GM12878 (cell line): ENCODE data around the gene PHYH. TPM values are rescaled to one million over a fixed set of nuclear protein-coding genes. Genes with fewer than 3 reads are reported as not detected.
A peak's percentile ranks its signal among the peaks of the same experiment; 100 is the strongest.

ENCODE experiments used
- ATF2 ChIP-seq: IDR thresholded peaks from 2 replicates; pipeline ENCODE4 v1.6.1; 2012; ENCODE audit warnings: low read length, inconsistent platforms
- BRCA1 ChIP-seq: IDR thresholded peaks from 2 replicates; pipeline ENCODE4 v1.6.1; 2011; ENCODE audit warnings: low read depth, low read length, improper control_type of control experiment
- CBX3 ChIP-seq: fragments of 200-600 bp; sonication (generic); IDR thresholded peaks from 2 replicates; pipeline ENCODE4 v1.6.1; 2016; ENCODE audit warnings: low read depth, borderline replicate concordance
- CREB1 ChIP-seq: IDR thresholded peaks from 2 replicates; pipeline ENCODE4 v1.6.1; 2012; ENCODE audit warnings: low read depth, mild to moderate bottlenecking, inconsistent platforms
- FOXK2 ChIP-seq: fragments of 450-650 bp; IDR thresholded peaks from 2 replicates; pipeline ENCODE4 v1.6.1; 2017; ENCODE audit warnings: mild to moderate bottlenecking, moderate library complexity
- FOXM1 ChIP-seq: IDR thresholded peaks from 2 replicates; pipeline ENCODE4 v1.6.1; 2012; ENCODE audit warnings: low read depth, mild to moderate bottlenecking, inconsistent platforms, low read length, moderate library complexity
- GATAD2B ChIP-seq: fragments of 450-650 bp; conservative IDR thresholded peaks from 2 replicates; pipeline ENCODE4 v1.6.1; 2017; ENCODE audit warnings: low read depth, mild to moderate bottlenecking, moderate library complexity
- HDGF ChIP-seq: fragments of 450-650 bp; IDR thresholded peaks from 2 replicates; pipeline ENCODE4 v1.6.1; 2016; ENCODE audit warnings: antibody characterized with exemption
- KLF5 ChIP-seq: fragments of 450-650 bp; IDR thresholded peaks from 2 replicates; pipeline ENCODE4 v1.6.1; 2014; ENCODE audit warnings: mild to moderate bottlenecking; ENCODE audit not compliant: partially characterized antibody
- MEF2A ChIP-seq: IDR thresholded peaks from 2 replicates; pipeline ENCODE4 v1.6.1; 2011; ENCODE audit warnings: low read depth, mild to moderate bottlenecking, low read length, moderate library complexity; ENCODE audit not compliant: insufficient read depth
- PBX3 ChIP-seq: IDR thresholded peaks from 2 replicates; pipeline ENCODE4 v1.6.1; 2011; ENCODE audit warnings: mild to moderate bottlenecking, low read depth, low read length, moderate library complexity; ENCODE audit not compliant: insufficient replicate concordance
- PML ChIP-seq: IDR thresholded peaks from 2 replicates; pipeline ENCODE4 v1.6.1; 2012; ENCODE audit warnings: low read length, inconsistent platforms
- RUNX3 ChIP-seq: IDR thresholded peaks from 2 replicates; pipeline ENCODE4 v1.6.1; 2012; ENCODE audit warnings: low read length, inconsistent platforms
- SMARCA5 ChIP-seq: fragments of 450-650 bp; IDR thresholded peaks from 2 replicates; pipeline ENCODE4 v1.6.1; 2017; ENCODE audit warnings: mild to moderate bottlenecking
- TARDBP ChIP-seq: IDR thresholded peaks from 2 replicates; pipeline ENCODE4 v1.6.1; 2016; ENCODE audit warnings: borderline replicate concordance
- YBX1 ChIP-seq: fragments of 450-650 bp; IDR thresholded peaks from 2 replicates; pipeline ENCODE4 v1.6.1; 2016; ENCODE audit warnings: antibody characterized with exemption
- polyA plus RNA-seq, 11 experiments: library from polyadenylated mRNA; depleted of rRNA in 4 of 11; unstranded in 6 of 11; stranded (reverse) in 5 of 11; fragments of >200 nt; fragmentation: Nextera tagmentation in 4 of 11; fragmentation: Illumina TruSeq in 1 of 11; extraction: Ambion mirVana in 4 of 11; extraction: Trizol in 1 of 11; gene quantifications; 1 replicate in 1 of 11; 2 replicates in 10 of 11; pipeline versions ENCODE4 v1.2.1 to v1.2.3, GENCODE V29; 2011 to 2016; ENCODE audit warnings: inconsistent platforms in 2 of 11, missing spikeins in 2 of 11, low read depth in 1 of 11
- total RNA-seq, 4 experiments: library from RNA; depleted of rRNA in 3 of 4; stranded (reverse); fragments of >200 nt in 3 of 4; fragmentation: Illumina TruSeq in 1 of 4; extraction: Trizol in 1 of 4; gene quantifications; 2 replicates each; pipeline versions ENCODE4 v1.2.1 to v1.2.3, GENCODE V29; 2013 to 2021
- TF ChIP-seq, protein P1 (sequence below): fragments of 450-650 bp; IDR thresholded peaks from 2 replicates; pipeline ENCODE4 v1.6.1; 2016; ENCODE audit warnings: mild to moderate bottlenecking
- TF ChIP-seq, protein P2 (sequence below): fragments of 450-650 bp; IDR thresholded peaks from 2 replicates; pipeline ENCODE4 v1.6.1; 2017; ENCODE audit warnings: antibody characterized with exemption, mild to moderate bottlenecking, moderate library complexity
- TF ChIP-seq, protein P3 (sequence below): fragments of 450-650 bp; IDR thresholded peaks from 2 replicates; pipeline ENCODE4 v1.6.1; 2017; ENCODE audit warnings: mild to moderate bottlenecking

The PHYH gene
- total and polyA plus RNA-seq, 10 of the 15 experiments (the other 5 are each of a cell fraction or from before 2014, with no cell fraction given): 3.2 to 10.3 (median 5.0) TPM

GRCh38 chr10:13335881-13336280 lies 36.0 kb upstream of the PHYH start (continued):
- 0 out of 2 replicates have a peak, but pooled peaks have one; percentile 6 for TF ChIP-seq MEF2A
- TF ChIP-seq PML: no peak
- no peak for TF ChIP-seq SMARCA5
- TF ChIP-seq, protein P1, sequence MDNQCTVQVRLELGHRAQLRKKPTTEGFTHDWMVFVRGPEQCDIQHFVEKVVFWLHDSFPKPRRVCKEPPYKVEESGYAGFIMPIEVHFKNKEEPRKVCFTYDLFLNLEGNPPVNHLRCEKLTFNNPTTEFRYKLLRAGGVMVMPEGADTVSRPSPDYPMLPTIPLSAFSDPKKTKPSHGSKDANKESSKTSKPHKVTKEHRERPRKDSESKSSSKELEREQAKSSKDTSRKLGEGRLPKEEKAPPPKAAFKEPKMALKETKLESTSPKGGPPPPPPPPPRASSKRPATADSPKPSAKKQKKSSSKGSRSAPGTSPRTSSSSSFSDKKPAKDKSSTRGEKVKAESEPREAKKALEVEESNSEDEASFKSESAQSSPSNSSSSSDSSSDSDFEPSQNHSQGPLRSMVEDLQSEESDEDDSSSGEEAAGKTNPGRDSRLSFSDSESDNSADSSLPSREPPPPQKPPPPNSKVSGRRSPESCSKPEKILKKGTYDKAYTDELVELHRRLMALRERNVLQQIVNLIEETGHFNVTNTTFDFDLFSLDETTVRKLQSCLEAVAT: no peak
- TF ChIP-seq CBX3: no peak
- TF ChIP-seq KLF5: no peak
- no peak for TF ChIP-seq HDGF
- no peak for TF ChIP-seq RUNX3
- TF ChIP-seq TARDBP: no peak
- no peak for TF ChIP-seq PBX3
- peak; percentile 54; the same call in 1 of the 2 replicates for TF ChIP-seq FOXM1
- no peak for TF ChIP-seq GATAD2B
- TF ChIP-seq FOXK2: no peak
- no peak for TF ChIP-seq CREB1
- TF ChIP-seq ATF2: no peak
- TF ChIP-seq, protein P2, sequence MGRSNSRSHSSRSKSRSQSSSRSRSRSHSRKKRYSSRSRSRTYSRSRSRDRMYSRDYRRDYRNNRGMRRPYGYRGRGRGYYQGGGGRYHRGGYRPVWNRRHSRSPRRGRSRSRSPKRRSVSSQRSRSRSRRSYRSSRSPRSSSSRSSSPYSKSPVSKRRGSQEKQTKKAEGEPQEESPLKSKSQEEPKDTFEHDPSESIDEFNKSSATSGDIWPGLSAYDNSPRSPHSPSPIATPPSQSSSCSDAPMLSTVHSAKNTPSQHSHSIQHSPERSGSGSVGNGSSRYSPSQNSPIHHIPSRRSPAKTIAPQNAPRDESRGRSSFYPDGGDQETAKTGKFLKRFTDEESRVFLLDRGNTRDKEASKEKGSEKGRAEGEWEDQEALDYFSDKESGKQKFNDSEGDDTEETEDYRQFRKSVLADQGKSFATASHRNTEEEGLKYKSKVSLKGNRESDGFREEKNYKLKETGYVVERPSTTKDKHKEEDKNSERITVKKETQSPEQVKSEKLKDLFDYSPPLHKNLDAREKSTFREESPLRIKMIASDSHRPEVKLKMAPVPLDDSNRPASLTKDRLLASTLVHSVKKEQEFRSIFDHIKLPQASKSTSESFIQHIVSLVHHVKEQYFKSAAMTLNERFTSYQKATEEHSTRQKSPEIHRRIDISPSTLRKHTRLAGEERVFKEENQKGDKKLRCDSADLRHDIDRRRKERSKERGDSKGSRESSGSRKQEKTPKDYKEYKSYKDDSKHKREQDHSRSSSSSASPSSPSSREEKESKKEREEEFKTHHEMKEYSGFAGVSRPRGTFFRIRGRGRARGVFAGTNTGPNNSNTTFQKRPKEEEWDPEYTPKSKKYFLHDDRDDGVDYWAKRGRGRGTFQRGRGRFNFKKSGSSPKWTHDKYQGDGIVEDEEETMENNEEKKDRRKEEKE: no peak
- TF ChIP-seq BRCA1: no peak
- TF ChIP-seq, protein P3, sequence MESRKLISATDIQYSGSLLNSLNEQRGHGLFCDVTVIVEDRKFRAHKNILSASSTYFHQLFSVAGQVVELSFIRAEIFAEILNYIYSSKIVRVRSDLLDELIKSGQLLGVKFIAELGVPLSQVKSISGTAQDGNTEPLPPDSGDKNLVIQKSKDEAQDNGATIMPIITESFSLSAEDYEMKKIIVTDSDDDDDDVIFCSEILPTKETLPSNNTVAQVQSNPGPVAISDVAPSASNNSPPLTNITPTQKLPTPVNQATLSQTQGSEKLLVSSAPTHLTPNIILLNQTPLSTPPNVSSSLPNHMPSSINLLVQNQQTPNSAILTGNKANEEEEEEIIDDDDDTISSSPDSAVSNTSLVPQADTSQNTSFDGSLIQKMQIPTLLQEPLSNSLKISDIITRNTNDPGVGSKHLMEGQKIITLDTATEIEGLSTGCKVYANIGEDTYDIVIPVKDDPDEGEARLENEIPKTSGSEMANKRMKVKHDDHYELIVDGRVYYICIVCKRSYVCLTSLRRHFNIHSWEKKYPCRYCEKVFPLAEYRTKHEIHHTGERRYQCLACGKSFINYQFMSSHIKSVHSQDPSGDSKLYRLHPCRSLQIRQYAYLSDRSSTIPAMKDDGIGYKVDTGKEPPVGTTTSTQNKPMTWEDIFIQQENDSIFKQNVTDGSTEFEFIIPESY: no peak
- TF ChIP-seq YBX1: no peak
